Stomach (tissue), 9 donors: ENCODE results near the gene GLRA3. TPM values are rescaled to one million over a fixed set of nuclear protein-coding genes. Genes with fewer than 3 reads are reported as not detected.
A peak's percentile ranks its signal among the peaks of the same experiment; 100 is the strongest.

Experiments used
- DNase-seq, 2 donors: peaks; one replicate each; pipeline versions ENCODE4 v3.0.0 to v3.0.0-alpha.2; 2013 to 2019
- H3K27ac ChIP-seq, 5 donors: fragments of 200-600 bp in 4 of 5; sonication (generic) in 4 of 5; one replicate each; pipeline ENCODE4 v1.5.1; 2013 to 2019; ENCODE audit warnings: mild to moderate bottlenecking in 1 of 5, moderate library complexity in 1 of 5
- H3K27me3 ChIP-seq, 3 donors: fragments of 200-600 bp; sonication (generic); one replicate each; pipeline ENCODE4 v1.5.1; 2017 to 2019; ENCODE audit warnings: mixed run types in 1 of 3
- H3K36me3 ChIP-seq, 4 donors: fragments of 200-600 bp; sonication (generic); 1 replicate in 3 of 4; 2 replicates in 1 of 4; pipeline ENCODE4 v1.5.1; 2016 to 2019
- H3K4me1 ChIP-seq, 4 donors: fragments of 200-600 bp; sonication (generic); one replicate each; pipeline ENCODE4 v1.5.1; 2016 to 2019
- H3K4me3 ChIP-seq, 4 donors: fragments of 200-600 bp; sonication (generic) in 3 of 4; one replicate each; pipeline ENCODE4 v1.5.1; 2016 to 2019; ENCODE audit warnings: mild to moderate bottlenecking in 1 of 4
- H3K9me3 ChIP-seq, 4 donors: fragments of 200-600 bp; sonication (generic); one replicate each; pipeline ENCODE4 v1.5.1; 2016 to 2019
- EP300 ChIP-seq: sonication (generic); formaldehyde crosslinking; IDR thresholded peaks from one replicate; pipeline ENCODE4 v1.6.1; 2017; ENCODE audit warnings: antibody characterized with exemption
- POLR2A ChIP-seq, 4 donors: fragments of 450-650 bp; IDR thresholded peaks; one replicate each; pipeline ENCODE4 v1.6.1; 2016; ENCODE audit warnings: antibody characterized with exemption in 4 of 4, control low read depth in 2 of 4, mild to moderate bottlenecking in 1 of 4, moderate library complexity in 1 of 4
- POLR2AphosphoS5 ChIP-seq, 3 donors: sonication (generic); formaldehyde crosslinking; IDR thresholded peaks; one replicate each; pipeline ENCODE4 v1.6.1; 2016; ENCODE audit warnings: antibody characterized with exemption in 3 of 3
- WGBS, 5 donors: extraction: QIAGEN DNeasy Blood & Tissue Kit in 3 of 5; methylation state at CpG; one replicate each; pipeline versions ENCODE4 v1.1.5 to v1.1.7; 2013 to 2018; 5-methylcytosine and 5-hydroxymethylcytosine counted together
- intact Hi-C: fragments of 100-400 bp; cut with DNase I; formaldehyde crosslinking; loops from one replicate; pipeline ENCODE4 v1.15.1; 2023; ENCODE audit warnings: low total_unique reads
- polyA plus RNA-seq, 3 donors: library from polyadenylated mRNA; stranded (reverse); fragments of 200-250 nt; gene quantifications; one replicate each; pipeline ENCODE4 v1.2.3, GENCODE V29; 2013
- total RNA-seq, 5 donors: library from RNA; depleted of rRNA; stranded (reverse); fragments of >200 nt; gene quantifications; one replicate each; pipeline versions ENCODE4 v1.1.0 to v1.2.3, GENCODE V29; 2014 to 2016
- TF ChIP-seq, protein P1 (sequence below), 7 experiments: fragments of 450-650 bp in 4 of 7; fragments of 200-600 bp in 3 of 7; sonication (generic) in 3 of 7; IDR thresholded peaks; one replicate each; pipeline ENCODE4 v1.5.1; 2016 to 2019; ENCODE audit warnings: antibody characterized with exemption in 7 of 7, control low read depth in 2 of 7, mild to moderate bottlenecking in 1 of 7
- donor health status: healthy with polysubstance abuse.
- donor health status: Bipolar disorder and iron deficiency.
- donor health status: healthy.

The GLRA3 gene
- total and polyA plus RNA-seq, 8 donors: 0.06 to 0.18 TPM; not detected in 6

GRCh38 chr4:174714393-174715211, 114.4 kb downstream of the GLRA3 start:
- Histone ChIP-seq H3K4me3 (no peak overlapping the region), H3K36me3 (no peaks in the 10 kb centered on the region)
- intact Hi-C loops: loop anchor here (10.0 kb wide), 1 partner anchor 350 kb away; no protein-coding TSS in a partner anchor

DNA sequence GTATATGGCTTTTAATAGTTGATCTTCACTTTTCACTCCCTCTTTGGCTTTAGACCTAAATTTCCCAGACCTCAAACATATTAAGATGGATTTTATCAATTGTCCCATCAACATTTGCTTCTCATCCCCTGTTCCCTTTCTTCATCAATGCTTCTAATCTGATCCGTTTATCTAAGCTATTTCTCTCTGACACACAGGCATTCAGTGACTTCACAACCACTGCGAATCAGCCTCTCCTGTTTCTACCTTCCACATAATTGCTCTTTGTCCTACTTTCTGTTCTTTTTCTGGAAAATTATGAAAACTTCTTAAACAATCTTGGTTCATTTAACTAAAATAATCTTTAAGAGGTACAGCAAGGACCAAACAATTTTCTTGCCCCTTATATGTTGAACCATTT, 115.2 kb downstream of the GLRA3 start:
- WGBS, 5 donors: 28 to 53% (median 39%) methylated on average over 2 of the region's 2 CpGs

More at GRCh38 chr4:174714393-174715211, 114.4 kb downstream of the GLRA3 start:
- 34 to 44% (median 40%) methylated on average over 8 of the region's 8 CpGs for WGBS, 5 donors
- Histone ChIP-seq H3K27ac (no peak overlapping the region), H3K4me1 (peaks cover 0 to 10% (median 0%) of the 10 kb centered on the region in 4 donors), H3K27me3 (no peaks in the 10 kb centered on the region), H3K9me3 (no peaks in the 10 kb centered on the region)
- peak; percentile 36 to 57 for DNase-seq
- TF ChIP-seq, protein P1, sequence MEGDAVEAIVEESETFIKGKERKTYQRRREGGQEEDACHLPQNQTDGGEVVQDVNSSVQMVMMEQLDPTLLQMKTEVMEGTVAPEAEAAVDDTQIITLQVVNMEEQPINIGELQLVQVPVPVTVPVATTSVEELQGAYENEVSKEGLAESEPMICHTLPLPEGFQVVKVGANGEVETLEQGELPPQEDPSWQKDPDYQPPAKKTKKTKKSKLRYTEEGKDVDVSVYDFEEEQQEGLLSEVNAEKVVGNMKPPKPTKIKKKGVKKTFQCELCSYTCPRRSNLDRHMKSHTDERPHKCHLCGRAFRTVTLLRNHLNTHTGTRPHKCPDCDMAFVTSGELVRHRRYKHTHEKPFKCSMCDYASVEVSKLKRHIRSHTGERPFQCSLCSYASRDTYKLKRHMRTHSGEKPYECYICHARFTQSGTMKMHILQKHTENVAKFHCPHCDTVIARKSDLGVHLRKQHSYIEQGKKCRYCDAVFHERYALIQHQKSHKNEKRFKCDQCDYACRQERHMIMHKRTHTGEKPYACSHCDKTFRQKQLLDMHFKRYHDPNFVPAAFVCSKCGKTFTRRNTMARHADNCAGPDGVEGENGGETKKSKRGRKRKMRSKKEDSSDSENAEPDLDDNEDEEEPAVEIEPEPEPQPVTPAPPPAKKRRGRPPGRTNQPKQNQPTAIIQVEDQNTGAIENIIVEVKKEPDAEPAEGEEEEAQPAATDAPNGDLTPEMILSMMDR (IDR thresholded peaks at IDR 0.05): peak in 5 of 7 experiments; percentile 29 to 63 (median 34)
- no peak for TF ChIP-seq POLR2AphosphoS5 (IDR thresholded peaks at IDR 0.05)

GRCh38 chr4:174713181-174713580, 115.9 kb downstream of the GLRA3 start:
- H3K4me3 ChIP-seq: no peak overlapping the region
- peaks cover 0 to 10% (median 0%) of the 10 kb centered on the region in 4 donors for H3K4me1 ChIP-seq
- H3K27ac ChIP-seq: no peak overlapping the region
- H3K9me3 ChIP-seq: no peaks in the 10 kb centered on the region
- TF ChIP-seq EP300: no peak
- TF ChIP-seq POLR2AphosphoS5 (IDR thresholded peaks at IDR 0.05): no peak
- TF ChIP-seq, protein P1 (IDR thresholded peaks at IDR 0.05): no peak
- TF ChIP-seq POLR2A (IDR thresholded peaks at IDR 0.05): no peak
- no peak for DNase-seq
- H3K36me3 ChIP-seq: no peaks in the 10 kb centered on the region
- H3K27me3 ChIP-seq: no peaks in the 10 kb centered on the region
- intact Hi-C loops: loop anchor here (10.0 kb wide), 1 partner anchor 348 kb away; no protein-coding TSS in a partner anchor
- WGBS, 5 donors: 49 to 62% (median 51%) methylated on average over 2 of the region's 2 CpGs

More for the DNA sequence above, 115.2 kb downstream of the GLRA3 start:
- intact Hi-C loops: loop anchor here (10.0 kb wide), 1 partner anchor 349 kb away; no protein-coding TSS in a partner anchor
- H3K27ac ChIP-seq: no peak overlapping the region
- H3K9me3 ChIP-seq: no peaks in the 10 kb centered on the region
- H3K27me3 ChIP-seq: no peaks in the 10 kb centered on the region
- no peaks in the 10 kb centered on the region for H3K36me3 ChIP-seq
- H3K4me3 ChIP-seq: no peak overlapping the region
- no peak for TF ChIP-seq EP300
- TF ChIP-seq POLR2A (IDR thresholded peaks at IDR 0.05): no peak
- TF ChIP-seq, protein P1 (IDR thresholded peaks at IDR 0.05): no peak
- TF ChIP-seq POLR2AphosphoS5 (IDR thresholded peaks at IDR 0.05): no peak
- no peak for DNase-seq
- peaks cover 0 to 10% (median 0%) of the 10 kb centered on the region in 4 donors for H3K4me1 ChIP-seq

DNA sequence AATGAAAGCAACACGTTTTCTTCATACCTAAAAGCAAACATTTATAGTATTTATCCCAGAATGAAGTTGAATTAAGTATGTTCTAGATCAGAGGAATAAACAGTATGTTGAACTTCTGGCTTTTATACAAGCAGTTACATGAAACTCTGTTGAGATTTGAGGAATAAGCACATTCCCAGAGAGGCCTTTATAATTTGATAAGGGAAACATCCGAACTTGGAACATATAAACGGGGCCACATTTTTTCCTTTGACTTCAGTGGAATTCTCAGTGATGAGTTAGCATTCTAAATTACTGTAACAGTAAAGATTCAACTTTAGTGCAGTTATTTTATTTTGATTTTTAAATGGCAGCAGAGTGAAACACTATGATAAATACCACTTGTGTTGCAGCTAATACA, 119.5 kb downstream of the GLRA3 start:
- Histone ChIP-seq H3K4me3 (no peak overlapping the region), H3K4me1 (no peaks in the 10 kb centered on the region), H3K27me3 (no peaks in the 10 kb centered on the region), H3K27ac (no peak overlapping the region), H3K9me3 (no peaks in the 10 kb centered on the region), H3K36me3 (no peaks in the 10 kb centered on the region)
- no peak for DNase-seq
- TF ChIP-seq EP300: no peak
- no peak for TF ChIP-seq POLR2AphosphoS5 (IDR thresholded peaks at IDR 0.05)
- TF ChIP-seq POLR2A (IDR thresholded peaks at IDR 0.05): no peak
- TF ChIP-seq, protein P1 (IDR thresholded peaks at IDR 0.05): no peak
- intact Hi-C loops: no loop called here
- WGBS, 5 donors: 33 to 51% (median 35%) methylated on average over 3 of the region's 3 CpGs
